Lung (tissue), 12 donors: ENCODE measurements around the gene RNF220. TPM values are rescaled to one million over a fixed set of nuclear protein-coding genes. Genes with fewer than 3 reads are reported as not detected.

Experiments used
- ATAC-seq: fragments of 200-7000 bp; cut with Tn5 transposase; one replicate; pipeline ENCODE4 v1.9.1; 2020; ENCODE audit warnings: moderate number of reproducible peaks; ENCODE audit not compliant: insufficient read depth, low FRiP score
- DNase-seq, 3 donors: peaks; one replicate each; pipeline ENCODE4 v3.0.0-alpha.2; 2013 to 2017
- H3K27ac ChIP-seq, 2 donors: one replicate each; pipeline ENCODE4 v1.5.1; 2013; ENCODE audit warnings: mild to moderate bottlenecking in 2 of 2, moderate library complexity in 2 of 2, control low read depth in 1 of 2, inconsistent platforms in 1 of 2, low read depth in 1 of 2, low read length in 1 of 2
- H3K27me3 ChIP-seq, 3 donors: one replicate each; pipeline ENCODE4 v1.5.1; 2013; ENCODE audit warnings: low read length in 2 of 3; ENCODE audit not compliant: control insufficient read depth in 3 of 3, insufficient read depth in 3 of 3
- H3K36me3 ChIP-seq, 4 donors: one replicate each; pipeline ENCODE4 v1.5.1; 2013; ENCODE audit warnings: low read length in 4 of 4, mild to moderate bottlenecking in 1 of 4, moderate library complexity in 1 of 4; ENCODE audit not compliant: control insufficient read depth in 4 of 4, insufficient read depth in 4 of 4
- H3K4me1 ChIP-seq, 5 donors: one replicate each; pipeline ENCODE4 v1.5.1; 2013; ENCODE audit warnings: low read length in 5 of 5, mild to moderate bottlenecking in 2 of 5, moderate library complexity in 1 of 5; ENCODE audit not compliant: control insufficient read depth in 5 of 5, insufficient read depth in 5 of 5
- H3K4me3 ChIP-seq: one replicate; pipeline ENCODE4 v1.5.1; 2013; ENCODE audit warnings: mild to moderate bottlenecking, control low read depth, moderate library complexity
- H3K9ac ChIP-seq, 2 donors: one replicate each; pipeline ENCODE4 v1.5.1; 2013; ENCODE audit warnings: low read length in 2 of 2, control low read depth in 1 of 2; ENCODE audit not compliant: insufficient read depth in 1 of 2
- H3K9me3 ChIP-seq, 4 donors: one replicate each; pipeline ENCODE4 v1.5.1; 2013; ENCODE audit warnings: low read length in 3 of 4, mild to moderate bottlenecking in 1 of 4, moderate library complexity in 1 of 4; ENCODE audit not compliant: control insufficient read depth in 4 of 4, insufficient read depth in 3 of 4
- WGBS, 2 donors: extraction: QIAGEN DNeasy Blood & Tissue Kit; methylation state at CpG; one replicate each; pipeline ENCODE4 v1.1.7; 2013; 5-methylcytosine and 5-hydroxymethylcytosine counted together
- polyA plus RNA-seq, 2 donors: library from polyadenylated mRNA; stranded (reverse); fragments of 200-250 nt; gene quantifications; one replicate each; pipeline ENCODE4 v1.2.1, GENCODE V29; 2013
- total RNA-seq, 2 donors: library from RNA; depleted of rRNA in 1 of 2; stranded (reverse); fragments of >200 nt in 1 of 2; gene quantifications; one replicate each; pipeline ENCODE4 v1.2.1, GENCODE V29; 2014 to 2021
- TF ChIP-seq, protein P1 (sequence below): IDR thresholded peaks from 2 replicates; pipeline ENCODE4 v1.5.1; 2012; ENCODE audit warnings: mild to moderate bottlenecking; ENCODE audit errors: control extremely low read depth, extremely low read depth
- donor health status: control.
- donor health status: control.
- donor health status: Bipolar disorder and iron deficiency.
- donor health status: healthy.
- donor health status: DM: yes; HTN: yes; CAD: no.

Gene RNF220
- total and polyA plus RNA-seq, 4 donors, result 44.9 to 75.8 (median 69.5) TPM

DNA sequence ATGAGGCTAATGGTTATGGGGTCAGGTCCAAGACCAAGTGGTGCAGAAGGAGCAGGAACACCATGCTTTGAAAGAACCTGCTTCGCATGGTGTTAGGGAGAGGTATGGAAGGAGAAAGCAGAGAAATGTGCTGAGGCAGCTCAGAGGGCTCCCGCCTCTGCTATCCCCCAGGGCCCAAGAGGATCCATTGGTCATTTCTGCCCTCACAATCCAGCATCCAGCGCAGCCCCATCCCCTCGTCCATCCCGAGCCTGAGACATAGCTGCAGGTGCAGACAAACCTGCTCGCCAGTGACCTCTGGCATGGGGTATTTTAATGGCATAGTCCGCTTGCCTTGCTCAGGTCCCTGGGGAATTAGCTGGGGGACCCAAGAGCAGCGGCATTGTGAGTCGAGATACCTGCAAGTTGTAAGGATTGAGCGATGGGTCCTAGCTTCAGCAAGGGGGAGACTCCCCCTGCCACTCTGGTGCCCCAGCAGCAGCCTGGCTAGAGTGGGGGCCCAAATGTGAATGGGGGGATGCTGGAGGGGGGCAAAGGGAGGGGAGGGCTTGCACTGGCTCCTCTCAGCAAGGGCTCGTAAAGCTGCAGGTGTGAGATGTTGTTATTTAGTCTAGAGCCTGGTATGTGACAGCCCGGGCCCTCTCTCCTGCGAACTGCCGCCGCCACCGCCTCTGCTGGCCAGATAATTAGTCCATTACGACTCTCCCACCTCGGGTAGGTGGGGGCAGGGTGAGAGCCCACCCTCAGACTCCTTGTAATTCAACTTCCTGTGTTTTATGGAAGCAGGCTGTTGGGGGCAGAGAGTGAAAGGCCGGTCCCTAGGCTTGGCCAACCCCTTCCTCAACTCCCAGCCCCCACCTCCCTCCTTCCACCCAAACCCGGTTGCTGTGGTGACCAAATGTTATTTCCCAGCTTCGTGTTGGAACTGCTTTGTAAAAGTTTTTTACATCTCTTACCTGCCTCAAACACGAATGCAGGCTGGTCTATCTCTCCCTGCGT lies 118.8 kb downstream of the RNF220 start:
- Histone ChIP-seq H3K9ac (peak overlapping the region; percentile 65 to 80), H3K27me3 (peaks cover 0 to 2% (median 0%) of the 10 kb centered on the region in 3 donors), H3K36me3 (no peaks in the 10 kb centered on the region), H3K27ac (no peak overlapping the region), H3K4me3 (no peak overlapping the region), H3K9me3 (no peaks in the 10 kb centered on the region), H3K4me1 (peaks cover 0 to 13% (median 0%) of the 10 kb centered on the region in 5 donors)
- DNase-seq (peak; percentile 67 to 69 (median 67)), ATAC-seq (no peak)
- WGBS, 2 donors, result 71 to 74% methylated on average over 23 of the region's 23 CpGs
- TF ChIP-seq, protein P1, sequence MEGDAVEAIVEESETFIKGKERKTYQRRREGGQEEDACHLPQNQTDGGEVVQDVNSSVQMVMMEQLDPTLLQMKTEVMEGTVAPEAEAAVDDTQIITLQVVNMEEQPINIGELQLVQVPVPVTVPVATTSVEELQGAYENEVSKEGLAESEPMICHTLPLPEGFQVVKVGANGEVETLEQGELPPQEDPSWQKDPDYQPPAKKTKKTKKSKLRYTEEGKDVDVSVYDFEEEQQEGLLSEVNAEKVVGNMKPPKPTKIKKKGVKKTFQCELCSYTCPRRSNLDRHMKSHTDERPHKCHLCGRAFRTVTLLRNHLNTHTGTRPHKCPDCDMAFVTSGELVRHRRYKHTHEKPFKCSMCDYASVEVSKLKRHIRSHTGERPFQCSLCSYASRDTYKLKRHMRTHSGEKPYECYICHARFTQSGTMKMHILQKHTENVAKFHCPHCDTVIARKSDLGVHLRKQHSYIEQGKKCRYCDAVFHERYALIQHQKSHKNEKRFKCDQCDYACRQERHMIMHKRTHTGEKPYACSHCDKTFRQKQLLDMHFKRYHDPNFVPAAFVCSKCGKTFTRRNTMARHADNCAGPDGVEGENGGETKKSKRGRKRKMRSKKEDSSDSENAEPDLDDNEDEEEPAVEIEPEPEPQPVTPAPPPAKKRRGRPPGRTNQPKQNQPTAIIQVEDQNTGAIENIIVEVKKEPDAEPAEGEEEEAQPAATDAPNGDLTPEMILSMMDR, result no peak

DNA sequence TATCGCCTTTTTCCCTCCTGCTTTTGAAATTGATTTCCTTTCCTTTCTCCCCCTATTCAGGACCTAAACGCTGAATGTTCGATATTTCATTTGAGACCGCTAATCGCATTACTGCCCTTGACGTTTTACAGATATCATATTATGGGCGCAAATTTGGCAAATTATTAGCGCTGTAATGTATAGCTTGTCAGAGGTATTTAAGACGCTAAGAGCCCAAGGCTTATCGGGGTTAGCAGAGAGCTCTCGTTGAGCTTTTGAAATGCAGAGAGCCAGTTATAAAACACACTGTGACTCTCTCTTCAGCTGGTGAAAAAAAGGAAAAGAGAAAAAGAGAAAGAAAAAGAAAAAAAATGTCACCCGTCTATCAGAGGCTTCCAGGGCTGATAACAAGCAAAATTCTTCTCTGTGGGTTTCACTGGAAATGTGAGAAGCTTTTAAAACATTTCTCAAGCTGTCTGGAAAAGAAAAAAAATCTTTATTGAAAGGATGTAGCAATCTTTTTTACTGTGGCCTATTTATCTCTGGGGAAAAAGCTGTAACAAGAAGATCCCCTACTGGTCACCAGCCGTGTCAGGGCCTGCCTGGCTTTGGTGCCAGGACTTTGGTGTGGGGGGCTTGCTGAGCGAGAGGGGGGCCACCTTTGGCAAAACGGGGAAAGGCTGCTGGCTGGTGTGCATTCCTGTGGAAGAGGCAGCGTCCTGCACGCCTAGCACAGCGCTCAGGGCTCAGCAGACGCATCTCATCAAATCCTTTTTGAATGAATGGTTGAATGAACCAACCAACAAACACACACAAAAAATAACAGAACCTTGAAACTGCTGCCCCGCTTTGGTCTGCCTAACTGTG lies 119.8 kb downstream of the RNF220 start:
- H3K27me3 ChIP-seq, result no peaks in the 10 kb centered on the region
- H3K9me3 ChIP-seq, result no peaks in the 10 kb centered on the region
- peak overlapping the region; percentile 65 to 80 for H3K9ac ChIP-seq
- no peaks in the 10 kb centered on the region for H3K36me3 ChIP-seq
- ATAC-seq (no peak), DNase-seq (peak; percentile 22 to 50 (median 37))
- peaks cover 0 to 13% (median 0%) of the 10 kb centered on the region in 5 donors for H3K4me1 ChIP-seq
- 59 to 77% methylated on average over 20 of the region's 20 CpGs for WGBS, 2 donors
- TF ChIP-seq, protein P1, result no peak
- H3K27ac ChIP-seq, result no peak overlapping the region
- no peak overlapping the region for H3K4me3 ChIP-seq

DNA sequence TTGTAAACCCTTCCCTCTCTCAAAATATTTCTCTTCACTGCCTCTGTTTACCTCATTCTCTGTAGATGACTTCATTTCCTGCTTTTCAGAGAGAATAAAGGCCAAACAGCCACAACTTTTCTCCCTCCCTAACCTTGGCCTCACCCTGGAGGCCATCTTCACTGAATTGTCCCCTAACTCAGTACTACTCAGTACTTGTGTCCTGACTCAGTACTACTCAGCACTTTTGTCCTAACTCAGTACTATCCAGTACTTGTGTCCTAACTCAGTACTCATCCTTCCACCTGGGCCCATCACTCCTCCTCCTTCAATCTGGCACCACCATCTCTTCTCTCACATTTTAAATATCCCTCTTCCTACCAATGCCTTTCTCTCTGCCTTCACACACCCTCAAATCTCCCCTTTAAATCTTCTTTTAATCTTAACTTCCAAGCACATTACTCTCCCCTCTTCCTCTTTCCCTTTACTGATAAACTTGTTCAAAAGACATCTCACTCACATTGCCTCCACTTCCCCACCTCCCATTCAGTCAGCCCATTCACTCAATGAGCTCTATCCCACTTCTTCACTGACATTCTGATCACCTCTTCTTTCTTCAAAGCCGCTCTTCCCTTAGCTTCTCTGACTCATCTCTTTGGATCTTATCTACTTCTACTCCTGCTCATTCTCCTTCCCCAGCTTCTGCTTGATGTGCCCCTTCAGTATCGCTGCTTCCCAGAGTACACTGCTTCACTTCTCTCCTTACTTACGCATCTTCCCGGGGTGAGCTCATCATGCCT lies 121.4 kb downstream of the RNF220 start:
- TF ChIP-seq, protein P1, result no peak
- no peak for ATAC-seq
- 94 to 99% methylated on average over 4 of the region's 4 CpGs for WGBS, 2 donors

More for the DNA sequence above, 121.4 kb downstream of the RNF220 start:
- Histone ChIP-seq H3K36me3 (no peaks in the 10 kb centered on the region), H3K4me1 (peaks cover 0 to 13% (median 0%) of the 10 kb centered on the region in 5 donors), H3K27me3 (no peaks in the 10 kb centered on the region), H3K9ac (no peak overlapping the region), H3K27ac (no peak overlapping the region), H3K9me3 (no peaks in the 10 kb centered on the region), H3K4me3 (no peak overlapping the region)
- DNase-seq, result no peak
